NCI-H128 (cell line): ENCODE results near the gene AKR1A1.
"Not testable (repeated sequence)": the region's sequence is repeated elsewhere in the genome, so short reads cannot be mapped to it uniquely, and the experiment has no call there.

ENCODE experiments used
- DNase-seq: peaks from one replicate; lab custom pipeline; 2025; ENCODE audit not compliant: unreplicated experiment; lab: John Stamatoyannopoulos, UW

Gene AKR1A1

DNA sequence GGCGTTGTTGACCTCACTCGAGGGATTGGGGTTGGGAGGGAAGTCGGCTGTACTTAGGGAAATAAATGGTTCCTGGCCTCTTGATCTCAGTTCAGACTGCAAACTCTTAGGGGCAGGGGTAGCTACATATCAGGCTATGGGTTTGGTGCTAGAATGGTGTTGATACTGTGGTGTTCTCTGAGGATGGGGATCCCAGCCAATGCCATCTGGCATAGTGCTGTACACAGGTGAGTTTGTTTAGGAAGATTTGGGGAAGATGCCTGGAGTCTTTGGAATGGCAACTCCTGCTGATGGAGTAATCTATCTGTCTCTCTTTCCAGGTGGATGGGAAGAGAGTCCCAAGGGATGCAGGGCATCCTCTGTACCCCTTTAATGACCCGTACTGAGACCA lies 18.9 kb downstream of the AKR1A1 start:
- no peak for DNase-seq

DNA sequence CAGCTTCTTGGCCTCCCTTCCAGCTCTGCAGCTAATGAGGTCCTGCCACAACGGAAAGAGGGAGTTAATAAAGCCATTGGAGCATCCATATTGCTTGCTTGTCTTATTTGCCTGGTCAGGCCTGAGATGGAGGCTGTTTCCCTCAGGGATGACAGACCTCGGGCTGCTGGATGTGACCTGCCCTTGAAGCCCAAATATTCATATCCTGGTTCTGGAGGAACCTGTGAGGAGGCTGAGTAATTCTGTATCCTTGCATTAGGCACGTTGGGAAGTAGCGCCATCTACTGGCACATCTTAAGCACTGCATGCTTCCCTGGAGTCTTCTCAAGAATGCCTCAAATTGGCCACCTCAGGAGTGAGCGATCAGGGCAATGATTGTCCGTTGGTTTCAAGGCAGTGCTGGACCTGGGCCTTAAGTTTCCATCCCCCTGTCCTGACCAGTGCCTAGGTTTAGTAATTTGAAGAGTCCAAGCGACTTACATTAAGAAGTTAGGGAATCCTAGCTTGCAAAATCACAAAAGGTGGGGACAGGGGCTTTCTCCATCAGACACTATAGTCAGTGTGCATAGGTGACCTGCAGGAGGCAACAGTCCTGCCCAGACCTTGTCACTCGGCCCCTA lies 19.4 kb downstream of the AKR1A1 start:
- DNase-seq, result peak; percentile 67

DNA sequence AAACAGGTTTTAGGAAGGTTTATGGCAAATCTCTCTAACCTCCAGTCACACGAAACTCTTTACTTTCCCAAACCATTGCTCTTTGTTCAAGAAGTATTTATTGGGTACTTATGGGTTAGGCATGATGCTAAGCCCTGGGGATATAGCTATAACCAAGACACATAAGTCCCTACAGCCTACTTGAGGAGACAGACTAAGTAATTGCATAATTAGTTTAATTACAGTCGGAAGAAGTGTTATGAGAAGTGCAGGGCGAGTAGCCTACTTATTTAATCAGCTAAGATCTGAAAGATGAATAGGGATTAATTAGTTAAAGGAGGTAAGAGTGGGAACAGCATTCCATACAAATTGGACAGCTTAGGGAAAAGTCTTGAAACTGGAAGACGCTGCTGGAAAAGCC lies 20.0 kb downstream of the AKR1A1 start:
- no peak for DNase-seq

DNA sequence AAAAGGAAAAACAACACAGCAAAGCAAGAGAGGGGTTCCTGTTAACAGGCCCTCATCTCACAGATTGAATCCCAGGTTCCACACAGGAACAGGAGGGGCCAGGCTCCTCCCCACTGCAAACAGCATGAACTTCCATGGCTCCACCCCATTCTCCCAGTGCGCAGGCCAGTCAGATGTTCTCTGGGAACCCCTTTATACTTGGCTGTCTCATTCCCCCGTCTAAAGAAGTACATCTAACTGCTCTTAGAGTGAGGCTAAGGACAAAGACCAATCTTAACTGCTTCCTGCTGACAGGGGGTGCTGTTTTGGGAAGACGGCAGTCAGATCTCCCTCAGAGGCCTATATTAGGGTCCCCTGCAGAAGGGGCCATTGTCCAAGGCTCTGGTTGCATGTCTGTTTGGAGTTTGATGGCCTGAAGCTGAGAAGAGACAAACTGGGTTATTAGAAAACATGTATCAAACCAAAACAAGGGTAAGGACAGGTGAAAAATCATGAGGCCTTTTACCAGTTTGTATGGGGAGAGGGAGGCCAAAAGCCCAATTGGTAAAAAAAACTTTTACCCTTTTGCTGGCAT lies 22.7 kb downstream of the AKR1A1 start:
- DNase-seq, result no peak

DNA sequence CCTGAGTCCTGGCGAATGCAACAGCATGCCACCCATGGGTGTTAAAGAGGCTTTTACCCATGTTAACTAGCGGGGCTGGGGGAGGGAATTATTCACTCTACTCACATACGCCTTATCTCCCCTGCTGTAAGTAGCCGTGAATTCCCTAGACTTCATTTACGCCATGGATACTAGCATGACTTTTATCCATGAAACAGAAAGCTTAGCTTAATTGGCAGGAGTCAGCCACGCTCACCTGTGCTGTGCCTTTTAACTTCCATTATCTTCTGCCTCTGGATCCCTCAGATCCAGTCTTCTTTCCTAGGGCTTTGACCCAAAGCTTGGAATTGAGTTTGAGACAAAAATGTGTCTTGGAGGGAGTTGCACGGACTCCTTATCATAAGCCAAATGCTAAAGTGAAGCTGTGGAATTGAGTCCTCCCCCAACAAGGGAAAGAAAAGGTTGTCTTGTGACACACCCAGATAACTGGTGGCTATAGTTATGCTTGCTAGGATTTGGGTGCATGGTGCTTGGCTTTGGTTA lies 23.5 kb downstream of the AKR1A1 start:
- no peak for DNase-seq

DNA sequence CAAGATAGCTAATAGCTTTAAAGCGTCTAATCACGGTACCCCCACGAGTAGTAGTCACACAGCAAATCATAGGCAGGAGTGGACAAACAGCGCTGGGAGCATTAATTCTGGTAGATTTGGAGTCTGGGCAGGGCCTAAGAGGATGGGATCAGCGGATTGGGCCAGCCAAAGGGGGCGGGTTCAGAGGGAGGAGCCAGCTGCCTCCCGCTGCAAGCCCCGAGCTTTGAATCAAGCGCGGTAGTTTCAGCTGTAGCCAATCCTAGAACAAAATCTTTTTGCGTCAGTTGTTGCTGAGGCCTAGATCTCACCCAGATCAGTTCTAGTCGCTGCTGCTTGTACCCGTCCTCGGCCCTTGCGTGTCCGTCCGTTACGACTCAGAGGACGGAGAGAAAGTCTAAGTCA lies 32.6 kb downstream of the AKR1A1 start:
- peak; percentile 90 for DNase-seq

DNA sequence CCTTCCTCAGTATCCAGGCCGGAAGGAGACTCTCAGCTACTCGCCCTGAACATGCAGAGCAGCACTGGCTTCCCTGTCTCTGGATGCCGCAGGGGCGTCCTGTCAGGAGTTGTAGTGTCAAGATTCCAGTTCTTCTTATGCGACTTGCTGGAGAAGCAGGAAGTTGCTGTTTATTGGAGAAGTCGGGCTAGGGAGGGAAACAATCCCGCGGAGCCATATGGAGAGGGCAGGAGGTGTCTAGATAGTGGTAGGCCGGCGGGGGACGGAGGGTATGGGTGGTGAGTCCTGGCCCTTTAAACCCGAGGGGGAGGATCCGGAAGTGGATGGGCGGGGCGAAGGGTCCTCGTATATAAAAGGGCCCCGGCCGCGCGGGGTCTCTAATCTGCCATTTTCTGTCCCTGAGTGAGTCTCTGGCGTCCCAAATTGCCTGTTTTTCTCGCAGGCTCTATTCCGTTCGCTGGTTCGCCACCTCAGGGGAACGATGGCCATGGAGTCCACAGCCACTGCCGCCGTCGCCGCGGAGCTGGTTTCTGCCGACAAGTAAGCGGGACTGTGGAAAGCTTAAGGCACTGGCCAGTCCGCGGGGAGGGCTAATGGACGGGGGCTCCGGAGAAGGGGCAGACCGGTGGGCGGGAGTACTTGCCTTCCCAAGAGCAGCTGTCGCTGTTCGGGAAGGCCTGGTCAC lies 33.2 kb downstream of the AKR1A1 start, which contains the start of gene NASP:
NASP (plus strand) TSS at position 376 of the 685 bp plus-strand sequence; CDS start at position 482, 106 bp downstream.
- DNase-seq, result peak; percentile 88

DNA sequence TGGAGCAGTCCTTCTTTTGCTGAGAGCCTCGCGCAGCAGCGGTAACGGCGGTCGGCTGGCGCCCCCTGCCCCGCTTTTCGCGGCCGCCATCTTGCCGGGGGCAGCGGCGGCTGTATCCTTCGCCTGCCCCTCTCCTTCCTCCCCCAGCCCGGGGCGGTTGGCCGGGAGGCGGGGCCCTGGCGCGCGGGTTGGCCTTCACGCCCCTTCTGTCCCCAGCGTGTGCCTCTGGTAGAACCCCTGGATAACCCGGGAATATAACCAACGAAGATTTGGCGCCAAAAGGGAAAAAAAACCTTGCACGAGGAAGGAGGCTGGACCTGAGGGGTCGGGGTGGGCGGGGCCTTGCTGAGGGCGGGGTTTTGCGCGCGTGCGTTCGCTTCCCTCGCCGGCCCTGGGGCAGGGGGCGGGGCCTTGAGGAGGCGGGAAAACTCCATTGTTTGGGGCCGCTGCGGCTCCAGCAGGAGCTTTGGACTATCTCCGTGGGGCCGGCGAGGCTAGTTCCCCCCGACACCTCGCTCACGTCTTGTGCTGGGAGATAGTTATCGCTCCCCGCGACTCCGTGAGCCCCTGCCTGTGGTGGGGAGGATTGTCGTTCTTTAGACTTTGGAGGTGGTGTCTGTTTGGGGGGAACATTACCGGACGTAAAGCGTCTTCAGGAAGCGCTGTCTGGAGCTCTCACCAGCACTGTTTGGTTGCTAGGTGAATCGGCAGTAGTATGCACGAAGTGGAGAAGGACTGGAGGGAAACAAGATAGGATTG lies 33.9 kb downstream of the AKR1A1 start:
- peak; percentile 94 for DNase-seq

DNA sequence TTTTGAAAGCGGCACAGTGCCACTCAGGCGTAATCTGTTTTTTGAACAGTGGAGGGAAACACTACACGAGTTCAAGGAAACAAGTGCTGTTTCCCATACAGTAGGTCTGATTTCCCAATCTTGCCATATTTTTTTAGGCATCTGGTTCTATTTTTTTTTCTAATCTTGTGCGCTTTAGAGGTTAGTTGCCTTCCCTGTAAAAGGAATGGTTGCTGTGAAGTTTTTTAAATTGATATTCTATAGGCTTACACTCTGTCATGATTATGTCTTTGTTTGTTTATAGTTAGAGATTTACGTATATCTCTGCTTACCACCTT lies 34.4 kb downstream of the AKR1A1 start:
- DNase-seq, result no peak

DNA sequence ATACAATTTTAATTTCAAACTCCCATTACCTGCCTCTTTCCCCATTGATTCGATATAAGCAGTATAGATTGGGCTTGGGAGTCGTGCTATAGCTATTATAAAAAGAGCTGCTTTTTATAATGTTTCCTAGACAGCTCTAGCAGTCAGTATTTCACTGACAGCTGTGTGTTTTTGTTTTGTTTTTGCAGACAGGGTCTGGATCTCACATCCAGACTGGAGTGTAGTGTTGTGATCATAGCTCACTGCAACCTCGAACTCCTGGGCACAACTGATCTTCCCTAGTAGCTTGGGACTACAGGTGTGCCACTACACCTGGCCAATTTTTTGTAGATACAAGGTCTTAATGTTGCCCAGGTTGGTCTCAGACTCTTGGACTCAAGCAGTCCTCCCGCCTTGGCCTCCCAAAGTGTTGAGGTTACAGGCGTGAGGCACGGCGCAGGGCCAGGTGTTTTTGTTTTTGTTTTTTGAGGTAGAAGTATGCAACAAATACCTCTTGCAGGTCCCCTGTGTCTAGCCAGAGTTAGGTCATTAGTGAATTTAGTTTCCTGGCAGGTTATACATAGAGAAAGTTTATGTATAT lies 35.0 kb downstream of the AKR1A1 start:
- no peak for DNase-seq

DNA sequence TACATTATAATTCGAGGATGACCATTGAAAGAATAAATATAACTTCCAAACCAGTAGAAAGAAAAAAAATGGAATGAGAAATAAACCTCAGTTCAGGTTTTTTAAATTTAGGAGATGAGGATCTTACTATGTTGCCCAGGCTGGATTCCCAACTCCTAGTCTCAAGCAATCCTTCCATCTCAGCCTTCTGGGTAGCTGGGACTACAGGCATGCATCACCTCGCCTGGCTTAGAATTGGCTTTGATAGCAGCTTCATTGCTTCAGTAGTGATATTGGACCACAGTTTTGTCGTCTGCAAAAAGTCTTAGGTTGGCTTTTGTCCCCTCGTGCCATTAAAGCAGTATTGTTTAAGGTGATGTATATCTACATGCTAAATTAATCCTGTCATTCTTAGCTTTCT lies 36.1 kb downstream of the AKR1A1 start:
- DNase-seq, result no peak

DNA sequence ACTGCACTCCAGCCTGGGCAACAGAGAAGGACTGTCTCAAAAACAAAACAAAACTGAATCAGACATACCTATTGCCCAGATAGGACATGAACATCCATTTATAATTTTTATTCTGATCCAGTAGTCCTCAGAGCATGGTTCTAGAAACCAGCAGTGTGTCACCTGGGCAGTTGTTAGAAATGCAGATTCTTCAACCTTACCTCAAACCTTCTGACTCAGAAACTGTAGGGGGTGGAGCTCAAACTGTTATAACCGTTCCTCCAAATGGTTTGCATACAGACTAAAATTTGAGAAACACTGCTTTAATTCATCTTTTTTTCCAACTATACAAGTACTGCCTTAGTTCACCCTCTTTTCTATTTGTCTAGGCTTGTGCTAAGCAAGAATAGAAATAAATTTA lies 39.2 kb downstream of the AKR1A1 start:
- DNase-seq, result no peak

DNA sequence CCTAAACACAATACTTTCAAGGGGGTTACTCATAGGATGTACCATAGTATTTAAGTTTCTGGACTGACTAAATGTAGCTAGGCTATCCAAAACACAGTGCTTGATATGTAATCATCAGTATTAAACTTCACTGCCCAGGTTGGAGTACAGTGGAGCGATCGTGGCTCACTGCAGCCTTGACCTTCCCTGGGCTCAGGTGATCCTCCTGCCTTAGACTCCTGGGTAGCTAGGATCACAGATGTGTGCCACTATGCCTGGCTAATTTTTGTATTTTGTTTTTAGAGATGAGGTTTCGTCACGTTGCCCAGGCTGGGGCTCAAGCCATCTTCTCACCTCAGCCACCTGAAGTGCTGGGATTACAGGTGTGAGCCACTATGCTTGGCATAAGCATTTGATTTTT lies 43.8 kb downstream of the AKR1A1 start:
- no peak for DNase-seq

DNA sequence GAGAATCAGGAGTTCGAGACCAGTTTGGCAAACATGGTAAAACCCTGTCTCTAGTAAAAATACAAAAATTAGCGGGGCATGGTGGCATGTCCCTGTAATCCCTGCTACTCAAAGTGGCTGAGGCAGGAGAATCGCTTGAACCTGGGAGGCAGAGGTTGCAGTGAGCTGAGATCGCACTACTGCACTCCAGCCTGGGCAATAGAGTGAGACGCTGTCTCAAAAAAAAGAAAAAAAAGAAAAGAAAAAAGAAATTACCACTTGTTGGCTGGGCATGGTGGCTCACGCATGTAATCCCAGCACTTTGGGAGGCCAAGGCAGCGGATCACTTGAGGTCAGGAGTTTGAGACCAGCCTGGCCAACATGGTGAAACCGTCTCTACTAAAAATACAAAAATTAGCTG lies 46.1 kb downstream of the AKR1A1 start:
- not testable (repeated sequence) for DNase-seq

DNA sequence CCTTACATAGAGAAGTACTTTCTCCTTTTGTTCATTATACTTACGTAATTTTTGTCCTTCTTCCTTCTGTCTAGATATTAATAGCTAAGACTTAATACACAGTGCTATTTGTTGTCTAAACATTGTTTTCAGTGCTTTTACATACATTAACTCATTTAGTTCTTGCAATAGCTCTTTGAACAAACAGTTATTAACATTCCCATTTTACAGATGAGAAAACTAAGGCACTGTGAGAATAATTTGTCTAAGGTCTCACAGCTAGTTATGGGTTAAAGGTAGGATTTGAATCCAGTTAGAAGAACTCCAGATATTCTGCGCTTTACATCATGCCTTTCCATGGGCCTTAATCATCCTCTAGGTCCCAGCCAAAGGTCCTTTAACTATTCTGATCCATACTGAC lies 53.6 kb downstream of the AKR1A1 start:
- no peak for DNase-seq

DNA sequence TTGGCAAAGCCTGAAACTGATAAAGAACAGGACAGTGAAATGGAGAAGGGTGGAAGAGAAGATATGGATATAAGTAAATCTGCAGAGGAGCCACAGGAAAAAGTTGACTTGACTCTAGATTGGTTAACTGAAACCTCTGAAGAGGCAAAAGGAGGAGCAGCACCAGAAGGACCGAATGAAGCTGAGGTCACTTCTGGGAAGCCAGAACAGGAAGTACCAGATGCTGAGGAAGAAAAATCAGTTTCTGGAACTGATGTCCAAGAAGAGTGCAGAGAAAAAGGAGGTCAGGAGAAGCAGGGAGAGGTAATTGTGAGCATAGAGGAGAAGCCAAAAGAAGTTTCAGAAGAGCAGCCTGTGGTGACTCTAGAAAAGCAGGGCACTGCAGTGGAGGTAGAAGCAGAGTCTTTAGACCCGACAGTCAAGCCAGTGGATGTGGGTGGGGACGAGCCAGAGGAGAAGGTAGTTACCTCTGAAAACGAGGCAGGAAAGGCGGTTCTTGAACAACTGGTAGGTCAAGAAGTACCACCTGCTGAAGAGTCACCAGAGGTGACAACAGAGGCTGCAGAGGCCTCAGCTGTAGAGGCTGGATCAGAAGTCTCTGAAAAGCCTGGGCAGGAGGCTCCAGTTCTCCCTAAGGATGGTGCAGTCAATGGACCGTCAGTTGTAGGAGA lies 56.9 kb downstream of the AKR1A1 start:
- no peak for DNase-seq

DNA sequence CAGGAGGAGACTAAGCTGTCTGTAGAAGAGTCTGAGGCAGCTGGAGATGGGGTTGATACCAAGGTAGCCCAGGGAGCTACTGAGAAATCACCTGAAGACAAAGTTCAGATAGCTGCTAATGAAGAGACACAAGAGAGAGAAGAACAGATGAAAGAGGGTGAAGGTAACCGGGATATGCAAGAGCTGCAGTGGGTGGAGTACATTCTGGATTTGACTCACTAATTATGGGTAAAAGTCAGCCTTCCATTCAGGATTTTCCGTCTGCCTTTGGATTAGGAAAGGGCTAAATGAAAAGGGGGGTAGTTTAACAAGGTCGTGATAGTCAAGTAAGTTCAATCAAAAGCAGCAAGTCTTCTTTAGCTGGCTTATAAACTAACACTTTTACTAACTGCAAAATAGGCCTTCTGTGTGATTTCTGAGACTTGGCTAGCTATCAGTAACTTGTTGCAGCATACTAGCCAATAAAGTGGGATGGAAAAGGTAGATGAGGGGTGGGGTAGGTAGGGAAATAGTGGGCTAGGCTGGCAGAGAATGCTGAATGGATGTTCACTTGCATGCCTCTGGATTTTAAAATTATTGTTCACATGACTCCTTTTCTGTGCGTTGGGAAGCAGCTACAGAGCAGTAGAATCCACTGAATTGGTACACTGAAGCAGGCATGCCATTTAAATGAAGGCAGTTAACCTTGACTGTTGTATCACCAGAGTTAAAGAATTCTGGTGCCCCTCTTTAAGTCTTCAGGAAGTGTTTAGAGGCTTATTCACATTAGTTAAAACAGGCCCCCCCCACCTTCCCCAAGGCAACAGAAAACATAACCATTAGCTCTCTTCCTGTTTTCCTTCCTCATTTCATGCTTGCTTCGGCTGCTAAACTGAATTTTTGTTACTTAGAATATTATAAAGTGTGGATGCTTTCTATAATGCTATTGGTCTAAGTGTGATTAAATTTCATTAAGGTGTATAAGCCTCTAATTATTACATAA lies 57.8 kb downstream of the AKR1A1 start:
- DNase-seq, result no peak

DNA sequence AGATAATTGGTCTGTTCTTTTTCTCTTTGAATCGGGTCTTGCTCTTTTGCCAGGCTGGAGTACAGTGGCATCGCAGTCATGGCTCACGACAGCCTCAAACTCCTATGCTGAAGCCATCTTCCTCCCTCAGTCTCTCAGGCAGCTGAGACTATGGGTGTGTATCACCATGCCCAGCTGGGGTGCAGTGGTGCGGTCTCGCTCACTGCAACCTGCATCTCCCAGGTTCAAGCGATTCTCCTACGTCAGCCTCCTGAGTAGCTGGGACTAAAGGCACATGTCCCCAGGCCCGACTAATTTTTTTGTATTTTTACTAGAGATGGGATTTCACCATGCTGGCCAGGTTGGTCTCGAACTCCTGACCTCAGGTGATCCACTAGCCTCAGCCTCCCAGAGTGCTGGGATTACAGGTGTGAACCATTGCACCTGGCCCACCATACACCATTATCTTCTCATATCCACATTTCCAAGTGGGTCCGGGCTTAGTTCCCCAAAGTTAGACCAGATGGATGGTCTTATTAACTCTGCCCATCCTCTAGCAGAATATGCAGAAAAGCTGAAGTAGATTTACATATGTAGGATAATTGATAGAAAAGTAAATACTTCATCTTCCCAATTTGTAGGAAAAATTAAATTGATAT lies 60.1 kb downstream of the AKR1A1 start:
- DNase-seq, result no peak

DNA sequence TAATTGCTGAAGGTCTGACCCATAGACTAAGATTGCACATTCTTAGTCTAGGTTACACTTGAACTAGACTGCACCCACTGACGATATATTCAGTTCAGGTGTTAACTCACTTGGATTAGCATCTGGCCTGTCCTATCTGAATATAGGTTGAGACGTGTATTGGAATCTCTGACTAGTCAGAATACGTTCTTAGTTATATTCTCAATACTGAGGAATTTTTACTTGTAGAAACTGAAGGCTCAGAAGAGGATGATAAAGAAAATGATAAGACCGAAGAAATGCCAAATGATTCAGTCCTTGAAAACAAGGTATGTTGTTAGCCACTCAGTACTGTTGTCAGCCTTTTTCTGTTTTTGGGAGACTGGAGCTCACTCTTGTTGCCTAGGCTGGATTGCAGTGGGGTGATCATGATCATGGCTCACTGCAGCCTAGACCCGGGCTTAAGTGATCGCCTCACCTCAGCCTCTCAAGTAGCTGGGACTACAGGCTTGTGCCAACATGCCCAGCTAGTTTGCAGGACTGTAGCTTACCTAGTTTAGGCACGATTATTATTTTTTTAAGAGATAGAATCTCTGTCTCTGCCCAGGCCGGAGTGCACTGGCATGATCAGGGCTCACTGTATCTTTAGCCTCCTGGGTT lies 62.4 kb downstream of the AKR1A1 start:
- no peak for DNase-seq
